ENCODE results near the gene USH2A. TPM values are rescaled to one million over a fixed set of nuclear protein-coding genes. Genes with fewer than 3 reads are reported as not detected.

Gene USH2A
- polyA plus RNA-seq, 2 of the 4 experiments (the other 2 are of a cell fraction), result not detected

- FAIRE-seq, result no peak
- POLR2A ChIA-PET, result no interaction called here
- no peak overlapping the region for H3K4me2 ChIP-seq
- H3K4me3 ChIP-seq, result no peak overlapping the region
- no peak for DNase-seq (ENCODE audit: low read depth in 1 of 2, low spot score in 1 of 2)
- H3K9me3 ChIP-seq, result no peaks in the 10 kb centered on the region
- TF ChIP-seq FOXS1 (CRISPR knock-in tag; IDR thresholded peaks at IDR 0.05) (no peak), SREBF2 (IDR thresholded peaks at IDR 0.05) (no peak), RCOR1 (IDR thresholded peaks at IDR 0.05; ENCODE audit: low read depth, low read length) (no peak), FOSB (CRISPR knock-in tag; IDR thresholded peaks at IDR 0.05) (no peak), JUN (IDR thresholded peaks at IDR 0.05) (no peak), NFE2L2 (conservative IDR thresholded peaks at IDR 0.05; ENCODE audit: low read length) (no peak), ZNF302 (CRISPR knock-in tag; IDR thresholded peaks at IDR 0.05) (no peak), HES2 (IDR thresholded peaks at IDR 0.05) (no peak)
- H3K27ac ChIP-seq, result no peak overlapping the region
- H3K4me1 ChIP-seq, result no peaks in the 10 kb centered on the region
- no peak for ATAC-seq
- CTCF ChIA-PET, result no interaction called here
These were observed 92.0 kb downstream of the USH2A start for GRCh38 chr1:216331211-216331610.

GRCh38 chr1:216330262-216330661 is 93.0 kb downstream of the USH2A start:
- CTCF ChIA-PET, result interaction anchor here (0.5 kb wide), 1 partner anchor 1835 kb away, joined by 3 read pairs; no protein-coding TSS in a partner anchor
- Histone ChIP-seq H3K27ac (no peak overlapping the region), H3K4me2 (no peak overlapping the region), H3K4me3 (no peak overlapping the region), H3K4me1 (no peaks in the 10 kb centered on the region), H3K9me3 (no peaks in the 10 kb centered on the region)
- no peak for DNase-seq (ENCODE audit: low read depth in 1 of 2, low spot score in 1 of 2)
- 2% methylated on average over 2 of the region's 2 CpGs for WGBS (ENCODE audit: missing lambda C conversion rate)
- no peak for TF ChIP-seq CEBPB (IDR thresholded peaks at IDR 0.05)
- TF ChIP-seq HEYL (CRISPR knock-in tag; IDR thresholded peaks at IDR 0.05), result no peak
- no peak for TF ChIP-seq RAD21 (conservative IDR thresholded peaks at IDR 0.05 in 1 of 2, IDR thresholded peaks at IDR 0.05 in 1 of 2)
- TF ChIP-seq ZC3H11A (IDR thresholded peaks at IDR 0.05), result no peak
- no peak for TF ChIP-seq JUN (IDR thresholded peaks at IDR 0.05)
- no peak for TF ChIP-seq NFE2L2 (conservative IDR thresholded peaks at IDR 0.05; ENCODE audit: low read length)
- TF ChIP-seq EP300 (IDR thresholded peaks at IDR 0.05), result no peak
- no peak for TF ChIP-seq FOSL2 (IDR thresholded peaks at IDR 0.05)
- no peak for TF ChIP-seq FOSL2 (CRISPR knock-in tag; IDR thresholded peaks at IDR 0.05)
- no peak for TF ChIP-seq ZFP36 (IDR thresholded peaks at IDR 0.05; ENCODE audit: borderline replicate concordance, partially characterized antibody)
- TF ChIP-seq FOSB (CRISPR knock-in tag; IDR thresholded peaks at IDR 0.05), result no peak
- no peak for TF ChIP-seq HOXA7 (CRISPR knock-in tag; IDR thresholded peaks at IDR 0.05)
- ATAC-seq, result no peak
- no peak for FAIRE-seq
- POLR2A ChIA-PET, result no interaction called here

GRCh38 chr1:216325946-216326345 is 97.3 kb downstream of the USH2A start:
- H3K27ac ChIP-seq, result no peak overlapping the region
- TF ChIP-seq CBX8 (IDR thresholded peaks at IDR 0.05) (no peak), JUN (IDR thresholded peaks at IDR 0.05) (no peak), FOXS1 (CRISPR knock-in tag; IDR thresholded peaks at IDR 0.05) (no peak), ATOH8 (CRISPR knock-in tag; IDR thresholded peaks at IDR 0.05; ENCODE audit: low read depth) (no peak), RAD21 (conservative IDR thresholded peaks at IDR 0.05 in 1 of 2, IDR thresholded peaks at IDR 0.05 in 1 of 2) (no peak), CHD4 (IDR thresholded peaks at IDR 0.05; ENCODE audit: borderline replicate concordance) (no peak), FOSL2 (IDR thresholded peaks at IDR 0.05) (no peak), FOSL2 (CRISPR knock-in tag; IDR thresholded peaks at IDR 0.05) (no peak), CEBPB (IDR thresholded peaks at IDR 0.05) (no peak), PBX3 (IDR thresholded peaks at IDR 0.05) (no peak), HDAC2 (IDR thresholded peaks at IDR 0.05) (no peak), KDM1A (IDR thresholded peaks at IDR 0.05; ENCODE audit: low read depth) (no peak), RCOR1 (IDR thresholded peaks at IDR 0.05; ENCODE audit: low read depth, low read length) (no peak), RNF2 (IDR thresholded peaks at IDR 0.05; ENCODE audit: borderline replicate concordance, low read depth) (no peak), RFX5 (IDR thresholded peaks at IDR 0.05) (no peak), MAZ (IDR thresholded peaks at IDR 0.05; ENCODE audit: borderline replicate concordance, low read depth, low read length) (no peak), PHF8 (IDR thresholded peaks at IDR 0.05; ENCODE audit: borderline replicate concordance, low read depth) (no peak)
- POLR2A ChIA-PET, result no interaction called here

More at GRCh38 chr1:216325946-216326345, 97.3 kb downstream of the USH2A start:
- DNase-seq (ENCODE audit: low read depth in 1 of 2, low spot score in 1 of 2), result no peak
- CTCF ChIA-PET, result no interaction called here
- Histone ChIP-seq H3K9me3 (no peaks in the 10 kb centered on the region; the same call in 2 of the 3 replicates), H3K4me3 (no peak overlapping the region), H3K4me2 (no peak overlapping the region), H3K4me1 (no peaks in the 10 kb centered on the region)
- no peak for FAIRE-seq
- 8% methylated on average over 2 of the region's 2 CpGs for WGBS (ENCODE audit: missing lambda C conversion rate)
- no peak for ATAC-seq
